GM12872 (cell line): ENCODE measurements around the gene SLC8A2.

ENCODE experiments used
- CTCF ChIP-seq: IDR thresholded peaks from 3 replicates; pipeline ENCODE4 v1.5.1; 2011; ENCODE audit warnings: low read depth, mild to moderate bottlenecking, low read length, moderate library complexity; ENCODE audit not compliant: insufficient read depth

SLC8A2 gene

DNA sequence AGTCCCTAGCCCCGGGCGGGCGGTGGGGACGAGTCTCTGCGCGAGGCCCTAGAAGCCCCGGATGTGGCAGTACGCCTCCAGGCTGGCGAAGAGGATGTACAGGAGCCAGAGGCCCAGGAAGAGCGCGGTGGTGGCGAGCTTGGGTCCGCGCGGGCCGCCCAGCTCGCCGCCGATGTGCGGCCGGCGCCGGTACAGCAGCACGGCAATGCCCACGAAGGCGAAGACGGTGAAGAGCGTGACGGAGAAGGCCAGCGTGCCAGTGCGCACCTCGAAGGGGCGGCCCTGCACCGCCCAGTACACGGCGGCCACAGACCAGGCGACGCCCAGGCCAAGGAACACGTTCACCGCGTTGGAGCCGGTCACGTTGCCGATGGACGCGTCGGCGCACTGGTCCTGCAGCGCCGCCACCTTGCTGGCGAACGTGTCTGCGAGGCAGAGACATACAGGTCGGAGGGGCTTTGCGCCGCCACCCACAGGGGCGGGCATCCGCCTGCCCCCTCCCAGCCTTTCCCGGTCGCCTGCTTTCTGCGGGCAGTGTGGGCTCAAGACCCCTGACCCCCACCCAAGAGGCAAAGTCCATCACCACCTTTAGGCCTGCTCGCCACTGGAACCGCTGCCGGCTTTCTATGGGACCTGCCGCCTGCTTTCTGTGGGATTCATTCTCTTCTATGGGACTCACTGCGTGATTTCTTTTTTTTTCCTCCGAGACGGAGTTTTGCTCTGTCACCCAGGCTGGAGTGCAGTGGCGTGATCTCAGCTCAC, 41.5 kb downstream of the SLC8A2 start:
- TF ChIP-seq CTCF = no peak

- TF ChIP-seq CTCF = no peak
Observed at GRCh38 chr19:47429140-47429793, 42.4 kb downstream of the SLC8A2 start.

DNA sequence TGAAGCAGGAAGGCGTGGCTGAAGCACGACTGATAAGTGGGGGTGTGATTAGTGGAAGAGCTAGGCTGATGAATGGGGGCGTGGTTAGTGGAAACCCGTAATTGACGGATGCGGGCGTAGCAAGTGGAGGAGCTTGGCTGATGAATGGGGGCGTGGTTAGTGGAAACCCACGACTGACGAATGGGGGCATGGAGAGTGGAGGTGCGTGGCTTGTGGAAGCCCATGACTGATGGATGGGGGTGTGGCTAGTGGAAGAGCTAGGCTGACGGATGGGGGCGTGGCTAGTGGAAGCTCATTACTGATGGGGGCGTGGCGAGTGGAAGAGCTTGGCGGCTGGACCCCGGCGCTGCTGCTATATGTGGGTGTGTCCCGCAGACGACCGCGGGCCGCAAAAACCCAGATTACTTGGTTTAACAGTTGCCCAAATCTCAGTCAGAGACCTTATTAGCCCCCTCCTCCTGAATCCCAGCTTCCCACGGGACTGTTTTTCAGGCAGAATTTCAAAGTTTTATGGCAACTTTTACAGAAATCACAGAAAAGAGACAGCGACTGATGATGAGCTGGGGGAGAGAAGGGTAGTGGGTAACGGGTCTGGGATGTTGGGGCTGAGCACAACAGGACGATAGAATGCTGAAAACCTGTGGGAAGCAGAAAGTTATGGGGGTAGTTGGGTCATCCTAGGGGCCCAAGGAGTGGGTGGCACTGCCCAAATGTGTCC, 43.4 kb downstream of the SLC8A2 start:
- TF ChIP-seq CTCF = no peak

- TF ChIP-seq CTCF = peak; percentile 98
Observed at GRCh38 chr19:47427241-47428176, 44.2 kb downstream of the SLC8A2 start.

- TF ChIP-seq CTCF = no peak
Observed at GRCh38 chr19:47423203-47423882, 48.4 kb downstream of the SLC8A2 start.

GRCh38 chr19:47422417-47423163, 49.1 kb downstream of the SLC8A2 start:
- no peak for TF ChIP-seq CTCF
